ENCODE data around the gene RTTN. TPM values are rescaled to one million over a fixed set of nuclear protein-coding genes. Genes with fewer than 3 reads are reported as not detected.

RTTN gene
- polyA plus RNA-seq, 1 of the 3 experiments (the other 2 are of a cell fraction) = 4.7 TPM

GRCh38 chr18:70028084-70028483 is 177.4 kb downstream of the RTTN start:
- Histone ChIP-seq H3F3A (replicated peaks; ENCODE audit: insufficient read depth) (no peaks in the 10 kb centered on the region), H3K9me2 (no peaks in the 10 kb centered on the region), H3K27me3 (ENCODE audit: insufficient read depth) (no peaks in the 10 kb centered on the region), H4K20me1 (ENCODE audit: insufficient read depth) (no peaks in the 10 kb centered on the region), H3K27ac (ENCODE audit: low read depth in 2 of 2, low read length in 1 of 2) (no peak overlapping the region), H3K9ac (no peak overlapping the region), H3K9me3 (no peaks in the 10 kb centered on the region), H3K36me3 (replicated peaks in 1 of 2; ENCODE audit: control insufficient read depth in 1 of 2, insufficient read depth in 2 of 2, low read length in 1 of 2) (peaks cover 6 to 27% of the 10 kb centered on the region in 2 experiments), H3K4me2 (no peak overlapping the region), H2AFZ (ENCODE audit: low read depth) (no peak overlapping the region), H3K79me2 (ENCODE audit: insufficient read depth) (no peaks in the 10 kb centered on the region), H3K4me1 (ENCODE audit: control insufficient read depth in 1 of 2, insufficient read depth in 2 of 2, low read depth in 1 of 2, low read length in 1 of 2) (no peaks in the 10 kb centered on the region), H3K4me3 (ENCODE audit: low read depth in 2 of 2, low read length in 1 of 2) (no peak overlapping the region)
- TF ChIP-seq ZBTB33 (IDR thresholded peaks at IDR 0.05; ENCODE audit: borderline replicate concordance, low read depth) (no peak), POLR2AphosphoS5 (IDR thresholded peaks at IDR 0.05; ENCODE audit: low read depth, low read length) (no peak), CHD2 (IDR thresholded peaks at IDR 0.05; ENCODE audit: low read length, partially characterized antibody) (no peak), CTCF (IDR thresholded peaks at IDR 0.05) (no peak)
- 92% methylated on average over 3 of the region's 3 CpGs for WGBS (ENCODE audit: low lambda C conversion rate)
- no peak for DNase-seq
- ChIA-PET CTCF (interaction anchor here (1.6 kb wide), 1 partner anchor 12 kb away, joined by 3 read pairs; no protein-coding TSS in a partner anchor), POLR2A (no interaction called here)

- Histone ChIP-seq H3K9ac (no peak overlapping the region), H3K4me3 (ENCODE audit: low read depth in 2 of 2, low read length in 1 of 2) (no peak overlapping the region), H3K9me3 (no peaks in the 10 kb centered on the region), H3F3A (replicated peaks; ENCODE audit: insufficient read depth) (no peaks in the 10 kb centered on the region), H3K36me3 (replicated peaks in 1 of 2; ENCODE audit: control insufficient read depth in 1 of 2, insufficient read depth in 2 of 2, low read length in 1 of 2) (peaks cover 7 to 27% of the 10 kb centered on the region in 2 experiments), H3K9me2 (no peaks in the 10 kb centered on the region), H3K4me2 (no peak overlapping the region), H3K27me3 (ENCODE audit: insufficient read depth) (no peaks in the 10 kb centered on the region), H3K4me1 (ENCODE audit: control insufficient read depth in 1 of 2, insufficient read depth in 2 of 2, low read depth in 1 of 2, low read length in 1 of 2) (no peaks in the 10 kb centered on the region), H3K27ac (ENCODE audit: low read depth in 2 of 2, low read length in 1 of 2) (no peak overlapping the region), H4K20me1 (ENCODE audit: insufficient read depth) (no peaks in the 10 kb centered on the region), H2AFZ (ENCODE audit: low read depth) (no peak overlapping the region), H3K79me2 (ENCODE audit: insufficient read depth) (no peaks in the 10 kb centered on the region)
- 77% methylated on average over 5 of the region's 5 CpGs for WGBS (ENCODE audit: low lambda C conversion rate)
- no peak for DNase-seq
- ChIA-PET CTCF (interaction anchor here (0.6 kb wide), 1 partner anchor 123 kb away, joined by 3 read pairs; no protein-coding TSS in a partner anchor), POLR2A (no interaction called here)
- TF ChIP-seq CHD2 (IDR thresholded peaks at IDR 0.05; ENCODE audit: low read length, partially characterized antibody) (no peak), FOSL2 (IDR thresholded peaks at IDR 0.05; ENCODE audit: borderline replicate concordance, low read depth) (no peak), ZBTB33 (IDR thresholded peaks at IDR 0.05; ENCODE audit: borderline replicate concordance, low read depth) (no peak), FOXM1 (IDR thresholded peaks at IDR 0.05; ENCODE audit: low read depth) (no peak), RAD21 (IDR thresholded peaks at IDR 0.05; ENCODE audit: low read length) (no peak), MXI1 (IDR thresholded peaks at IDR 0.05; ENCODE audit: low read depth, low read length) (no peak), TAF1 (IDR thresholded peaks at IDR 0.05; ENCODE audit: borderline replicate concordance, low read depth, low read length) (no peak), IRF3 (IDR thresholded peaks at IDR 0.05; ENCODE audit: low read depth, low read length) (no peak)
- TF ChIP-seq, protein P1, sequence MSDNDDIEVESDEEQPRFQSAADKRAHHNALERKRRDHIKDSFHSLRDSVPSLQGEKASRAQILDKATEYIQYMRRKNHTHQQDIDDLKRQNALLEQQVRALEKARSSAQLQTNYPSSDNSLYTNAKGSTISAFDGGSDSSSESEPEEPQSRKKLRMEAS (IDR thresholded peaks at IDR 0.05; ENCODE audit: low read depth) = no peak
These were observed 179.9 kb downstream of the RTTN start for GRCh38 chr18:70025580-70025979.

All from SK-N-SH (cell line).